Limb (tissue), 2 donors: ENCODE measurements around the gene COL20A1.
"Not testable (repeated sequence)": the region's sequence is repeated elsewhere in the genome, so short reads cannot be mapped to it uniquely, and the experiment has no call there.

ENCODE experiments used
- DNase-seq, 2 donors: peaks; one replicate each; pipeline ENCODE4 v3.0.0-alpha.2; 2016; ENCODE audit errors: extremely low spot score in 2 of 2

The COL20A1 gene

GRCh38 chr20:63331741-63332400 lies 38.9 kb downstream of the COL20A1 start:
- DNase-seq = no peak

GRCh38 chr20:63332488-63333240 lies 39.7 kb downstream of the COL20A1 start:
- DNase-seq = no peak

- no peak for DNase-seq
Observed at GRCh38 chr20:63333241-63333836, 40.4 kb downstream of the COL20A1 start.

- DNase-seq = no peak
Observed at GRCh38 chr20:63334356-63334755, 41.4 kb downstream of the COL20A1 start.

GRCh38 chr20:63335060-63335459 lies 42.1 kb downstream of the COL20A1 start:
- not testable (repeated sequence) for DNase-seq

- DNase-seq = no peak
Observed at GRCh38 chr20:63335711-63336110, 42.7 kb downstream of the COL20A1 start.

- DNase-seq = no peak
Observed at GRCh38 chr20:63336232-63336752, 43.3 kb downstream of the COL20A1 start.

GRCh38 chr20:63337786-63338420 lies 44.9 kb downstream of the COL20A1 start:
- no peak for DNase-seq

- not testable (repeated sequence) for DNase-seq
Observed at GRCh38 chr20:63339154-63340094, 46.4 kb downstream of the COL20A1 start.

GRCh38 chr20:63340158-63340688 lies 47.2 kb downstream of the COL20A1 start:
- not testable (repeated sequence) for DNase-seq

GRCh38 chr20:63342561-63343459 lies 49.8 kb downstream of the COL20A1 start:
- DNase-seq = no peak

- no peak for DNase-seq
Observed at GRCh38 chr20:63343460-63344445, 50.8 kb downstream of the COL20A1 start.

GRCh38 chr20:63344616-63345327 lies 51.8 kb downstream of the COL20A1 start:
- no peak for DNase-seq

GRCh38 chr20:63345328-63346100 lies 52.5 kb downstream of the COL20A1 start:
- no peak for DNase-seq

GRCh38 chr20:63346131-63347080 lies 53.4 kb downstream of the COL20A1 start:
- no peak for DNase-seq
